ENCODE measurements around the gene MCC. TPM values are rescaled to one million over a fixed set of nuclear protein-coding genes. Genes with fewer than 3 reads are reported as not detected.
A peak's percentile ranks its signal among the peaks of the same experiment; 100 is the strongest.

The MCC gene
- total and polyA plus RNA-seq, 4 donors = 9.0 to 47.3 (median 14.7) TPM

DNA sequence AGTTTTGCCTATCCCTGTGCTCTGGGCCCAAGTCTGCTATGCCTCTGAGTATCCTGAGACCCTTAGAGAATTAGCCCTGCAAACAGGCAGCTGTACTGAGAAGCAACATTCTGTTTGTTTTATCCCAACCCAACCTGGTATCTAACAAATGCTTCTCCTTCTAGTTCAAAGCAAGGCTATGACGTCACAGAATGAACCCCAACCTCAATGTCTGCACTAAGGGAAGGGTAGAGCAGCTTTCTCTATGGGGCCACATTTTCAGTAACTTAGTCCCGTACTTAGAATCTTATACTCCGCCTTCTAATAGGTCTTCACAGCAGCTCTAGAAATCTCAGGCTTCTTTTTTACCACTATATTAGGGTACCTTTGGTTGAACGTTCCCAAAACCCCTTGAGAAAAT, 223.1 kb downstream of the MCC start:
- H3K4me3 ChIP-seq (ENCODE audit: low read depth in 1 of 3, low read length in 3 of 3) = no peak overlapping the region
- TF ChIP-seq EGR1 (IDR thresholded peaks at IDR 0.05; ENCODE audit: low read depth in 2 of 2) (no peak), GABPA (IDR thresholded peaks at IDR 0.05 in 1 of 2, conservative IDR thresholded peaks at IDR 0.05 in 1 of 2) (no peak), SP1 (IDR thresholded peaks at IDR 0.05) (no peak), HNF4G (IDR thresholded peaks at IDR 0.05) (no peak), HNF4A (conservative IDR thresholded peaks at IDR 0.05) (no peak)
- TF ChIP-seq, protein P1, sequence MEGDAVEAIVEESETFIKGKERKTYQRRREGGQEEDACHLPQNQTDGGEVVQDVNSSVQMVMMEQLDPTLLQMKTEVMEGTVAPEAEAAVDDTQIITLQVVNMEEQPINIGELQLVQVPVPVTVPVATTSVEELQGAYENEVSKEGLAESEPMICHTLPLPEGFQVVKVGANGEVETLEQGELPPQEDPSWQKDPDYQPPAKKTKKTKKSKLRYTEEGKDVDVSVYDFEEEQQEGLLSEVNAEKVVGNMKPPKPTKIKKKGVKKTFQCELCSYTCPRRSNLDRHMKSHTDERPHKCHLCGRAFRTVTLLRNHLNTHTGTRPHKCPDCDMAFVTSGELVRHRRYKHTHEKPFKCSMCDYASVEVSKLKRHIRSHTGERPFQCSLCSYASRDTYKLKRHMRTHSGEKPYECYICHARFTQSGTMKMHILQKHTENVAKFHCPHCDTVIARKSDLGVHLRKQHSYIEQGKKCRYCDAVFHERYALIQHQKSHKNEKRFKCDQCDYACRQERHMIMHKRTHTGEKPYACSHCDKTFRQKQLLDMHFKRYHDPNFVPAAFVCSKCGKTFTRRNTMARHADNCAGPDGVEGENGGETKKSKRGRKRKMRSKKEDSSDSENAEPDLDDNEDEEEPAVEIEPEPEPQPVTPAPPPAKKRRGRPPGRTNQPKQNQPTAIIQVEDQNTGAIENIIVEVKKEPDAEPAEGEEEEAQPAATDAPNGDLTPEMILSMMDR (IDR thresholded peaks at IDR 0.05; ENCODE audit: low read depth, low read length, missing input control) = no peak
- TF ChIP-seq, protein P2, sequence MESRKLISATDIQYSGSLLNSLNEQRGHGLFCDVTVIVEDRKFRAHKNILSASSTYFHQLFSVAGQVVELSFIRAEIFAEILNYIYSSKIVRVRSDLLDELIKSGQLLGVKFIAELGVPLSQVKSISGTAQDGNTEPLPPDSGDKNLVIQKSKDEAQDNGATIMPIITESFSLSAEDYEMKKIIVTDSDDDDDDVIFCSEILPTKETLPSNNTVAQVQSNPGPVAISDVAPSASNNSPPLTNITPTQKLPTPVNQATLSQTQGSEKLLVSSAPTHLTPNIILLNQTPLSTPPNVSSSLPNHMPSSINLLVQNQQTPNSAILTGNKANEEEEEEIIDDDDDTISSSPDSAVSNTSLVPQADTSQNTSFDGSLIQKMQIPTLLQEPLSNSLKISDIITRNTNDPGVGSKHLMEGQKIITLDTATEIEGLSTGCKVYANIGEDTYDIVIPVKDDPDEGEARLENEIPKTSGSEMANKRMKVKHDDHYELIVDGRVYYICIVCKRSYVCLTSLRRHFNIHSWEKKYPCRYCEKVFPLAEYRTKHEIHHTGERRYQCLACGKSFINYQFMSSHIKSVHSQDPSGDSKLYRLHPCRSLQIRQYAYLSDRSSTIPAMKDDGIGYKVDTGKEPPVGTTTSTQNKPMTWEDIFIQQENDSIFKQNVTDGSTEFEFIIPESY (IDR thresholded peaks at IDR 0.05) = no peak
- no peaks in the 10 kb centered on the region for H3K27me3 ChIP-seq (ENCODE audit: control insufficient read depth in 4 of 4, insufficient read depth in 4 of 4, low read length in 3 of 4)
- no peaks in the 10 kb centered on the region for H3K9me3 ChIP-seq (ENCODE audit: control insufficient read depth in 4 of 4, low read length in 3 of 4)
- H3K4me1 ChIP-seq (ENCODE audit: control insufficient read depth in 4 of 4, insufficient read depth in 4 of 4, low read length in 3 of 4) = peaks cover 17 to 50% (median 35%) of the 10 kb centered on the region in 4 donors
- DNase-seq (ENCODE audit: low spot score) = no peak
- no peak overlapping the region for H3K27ac ChIP-seq (ENCODE audit: low read depth in 1 of 2, low read length in 2 of 2)
- H3K36me3 ChIP-seq (ENCODE audit: control insufficient read depth in 4 of 4, insufficient read depth in 3 of 4, low read depth in 1 of 4, low read length in 3 of 4) = no peaks in the 10 kb centered on the region
- WGBS = 84% methylated on average over 4 of the region's 4 CpGs
- no peak overlapping the region for H3K9ac ChIP-seq (ENCODE audit: low read depth in 1 of 2, low read length in 2 of 2)

DNA sequence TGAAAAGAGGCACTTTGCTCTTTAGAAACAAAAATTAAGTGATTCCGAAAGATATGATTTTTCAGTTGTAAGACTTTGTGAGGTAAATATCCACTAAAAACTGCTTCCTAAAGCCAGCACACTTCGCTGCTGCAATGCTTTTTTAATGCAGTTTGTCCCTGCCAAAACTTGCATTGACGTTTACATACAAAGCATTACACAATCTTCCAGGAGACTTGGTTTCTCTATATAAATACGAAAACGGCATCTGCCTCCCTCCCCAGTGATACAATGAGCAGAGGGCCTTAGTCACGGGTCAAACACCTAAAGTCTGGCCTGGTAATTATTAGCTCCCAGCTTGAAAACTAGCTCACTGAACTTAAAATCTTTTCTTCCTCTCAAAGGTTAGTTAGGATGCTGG, 224.2 kb downstream of the MCC start:
- Histone ChIP-seq H3K36me3 (ENCODE audit: control insufficient read depth in 4 of 4, insufficient read depth in 3 of 4, low read depth in 1 of 4, low read length in 3 of 4) (no peaks in the 10 kb centered on the region), H3K9ac (ENCODE audit: low read depth in 1 of 2, low read length in 2 of 2) (no peak overlapping the region), H3K9me3 (ENCODE audit: control insufficient read depth in 4 of 4, low read length in 3 of 4) (no peaks in the 10 kb centered on the region), H3K4me1 (ENCODE audit: control insufficient read depth in 4 of 4, insufficient read depth in 4 of 4, low read length in 3 of 4) (peaks cover 17 to 42% (median 30%) of the 10 kb centered on the region in 4 donors), H3K27me3 (ENCODE audit: control insufficient read depth in 4 of 4, insufficient read depth in 4 of 4, low read length in 3 of 4) (no peaks in the 10 kb centered on the region), H3K27ac (ENCODE audit: low read depth in 1 of 2, low read length in 2 of 2) (peak overlapping the region in 1 of 2 donors; percentile 34), H3K4me3 (ENCODE audit: low read depth in 1 of 3, low read length in 3 of 3) (no peak overlapping the region)
- no peak for DNase-seq (ENCODE audit: low spot score)
- WGBS = 42% methylated on average over 6 of the region's 6 CpGs
- TF ChIP-seq HNF4G (IDR thresholded peaks at IDR 0.05) = no peak
- TF ChIP-seq RAD21 (IDR thresholded peaks at IDR 0.05) = peak; percentile 33 to 34
- peak; percentile 53 for TF ChIP-seq FOXA2 (IDR thresholded peaks at IDR 0.05)
- no peak for TF ChIP-seq FOXA1 (IDR thresholded peaks at IDR 0.05)
- peak in 1 of 2 donors; percentile 75 for TF ChIP-seq RXRA (IDR thresholded peaks at IDR 0.05)
- no peak for TF ChIP-seq SP1 (IDR thresholded peaks at IDR 0.05)
- TF ChIP-seq HNF4A (conservative IDR thresholded peaks at IDR 0.05) = peak; percentile 41 to 58
- no peak for TF ChIP-seq EGR1 (IDR thresholded peaks at IDR 0.05; ENCODE audit: low read depth in 2 of 2)
- TF ChIP-seq, protein P3, sequence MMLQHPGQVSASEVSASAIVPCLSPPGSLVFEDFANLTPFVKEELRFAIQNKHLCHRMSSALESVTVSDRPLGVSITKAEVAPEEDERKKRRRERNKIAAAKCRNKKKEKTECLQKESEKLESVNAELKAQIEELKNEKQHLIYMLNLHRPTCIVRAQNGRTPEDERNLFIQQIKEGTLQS (IDR thresholded peaks at IDR 0.05) = no peak
- TF ChIP-seq, protein P1 (IDR thresholded peaks at IDR 0.05; ENCODE audit: low read depth, low read length, missing input control) = no peak
- peak; percentile 47 for TF ChIP-seq YY1 (IDR thresholded peaks at IDR 0.05)
- no peak for TF ChIP-seq NR2F2 (IDR thresholded peaks at IDR 0.05)
- peak in 1 of 2 donors; percentile 62 for TF ChIP-seq JUND (IDR thresholded peaks at IDR 0.05)
- TF ChIP-seq TAF1 (conservative IDR thresholded peaks at IDR 0.05) = no peak
- TF ChIP-seq, protein P4, sequence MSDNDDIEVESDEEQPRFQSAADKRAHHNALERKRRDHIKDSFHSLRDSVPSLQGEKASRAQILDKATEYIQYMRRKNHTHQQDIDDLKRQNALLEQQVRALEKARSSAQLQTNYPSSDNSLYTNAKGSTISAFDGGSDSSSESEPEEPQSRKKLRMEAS (IDR thresholded peaks at IDR 0.05) = peak; percentile 56

All from liver (tissue), 9 donors.